Vagina (tissue), 2 donors: ENCODE measurements around the gene NGFR.

Experiments
- POLR2A ChIP-seq, 2 donors: fragments of 450-650 bp; IDR thresholded peaks; one replicate each; pipeline ENCODE4 v1.6.1; 2017; ENCODE audit warnings: antibody characterized with exemption in 2 of 2, mild to moderate bottlenecking in 2 of 2, moderate library complexity in 2 of 2
- POLR2AphosphoS5 ChIP-seq, 2 donors: sonication (generic); formaldehyde crosslinking; IDR thresholded peaks; one replicate each; pipeline ENCODE4 v1.9.0; 2017; ENCODE audit warnings: antibody characterized with exemption in 2 of 2, mild to moderate bottlenecking in 2 of 2, low read depth in 1 of 2; ENCODE audit not compliant: insufficient read depth in 1 of 2
- TF ChIP-seq, protein P1 (sequence below), 3 experiments: fragments of 450-650 bp in 2 of 3; fragments of 200-600 bp in 1 of 3; sonication (generic) in 1 of 3; IDR thresholded peaks; one replicate each; pipeline ENCODE4 v1.5.1; 2017 to 2019; ENCODE audit warnings: antibody characterized with exemption in 3 of 3, mild to moderate bottlenecking in 2 of 3, moderate library complexity in 2 of 3

DNA sequence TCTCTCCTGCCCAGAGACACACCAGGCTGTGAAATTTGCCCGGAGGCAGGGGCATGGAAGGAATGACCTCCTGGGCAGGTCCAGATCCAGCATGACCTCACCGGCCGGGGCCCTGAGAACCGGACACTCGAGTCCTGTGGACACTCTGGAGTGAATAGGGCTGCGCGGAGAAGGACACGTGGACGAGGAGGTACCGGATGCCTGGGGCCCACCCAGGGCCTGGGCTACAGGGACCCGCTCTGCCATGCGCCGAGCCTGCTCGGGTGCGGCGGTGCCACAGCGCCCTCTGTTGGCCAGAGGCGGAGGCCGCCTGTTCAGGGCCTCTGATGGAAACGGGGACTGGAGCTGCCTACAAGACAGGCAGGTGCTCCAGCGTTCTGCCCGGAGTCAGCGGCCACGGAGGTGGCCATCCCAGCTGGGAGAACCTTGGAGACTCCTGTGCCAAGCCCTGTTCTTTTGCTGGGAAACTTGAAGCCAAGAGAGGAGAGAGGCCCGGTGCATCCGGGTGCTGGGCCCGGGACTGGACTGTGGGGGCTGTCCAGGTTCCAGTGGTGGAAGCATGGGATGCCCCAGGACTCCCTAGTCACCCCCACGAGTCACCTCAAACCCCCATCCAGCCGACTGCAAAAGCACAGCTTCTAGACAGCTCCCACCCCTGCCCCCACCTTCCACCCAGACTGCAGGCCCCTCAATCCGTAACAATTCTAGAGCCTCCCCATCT is 61.3 kb downstream of the NGFR start:
- TF ChIP-seq, protein P1, sequence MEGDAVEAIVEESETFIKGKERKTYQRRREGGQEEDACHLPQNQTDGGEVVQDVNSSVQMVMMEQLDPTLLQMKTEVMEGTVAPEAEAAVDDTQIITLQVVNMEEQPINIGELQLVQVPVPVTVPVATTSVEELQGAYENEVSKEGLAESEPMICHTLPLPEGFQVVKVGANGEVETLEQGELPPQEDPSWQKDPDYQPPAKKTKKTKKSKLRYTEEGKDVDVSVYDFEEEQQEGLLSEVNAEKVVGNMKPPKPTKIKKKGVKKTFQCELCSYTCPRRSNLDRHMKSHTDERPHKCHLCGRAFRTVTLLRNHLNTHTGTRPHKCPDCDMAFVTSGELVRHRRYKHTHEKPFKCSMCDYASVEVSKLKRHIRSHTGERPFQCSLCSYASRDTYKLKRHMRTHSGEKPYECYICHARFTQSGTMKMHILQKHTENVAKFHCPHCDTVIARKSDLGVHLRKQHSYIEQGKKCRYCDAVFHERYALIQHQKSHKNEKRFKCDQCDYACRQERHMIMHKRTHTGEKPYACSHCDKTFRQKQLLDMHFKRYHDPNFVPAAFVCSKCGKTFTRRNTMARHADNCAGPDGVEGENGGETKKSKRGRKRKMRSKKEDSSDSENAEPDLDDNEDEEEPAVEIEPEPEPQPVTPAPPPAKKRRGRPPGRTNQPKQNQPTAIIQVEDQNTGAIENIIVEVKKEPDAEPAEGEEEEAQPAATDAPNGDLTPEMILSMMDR (IDR thresholded peaks at IDR 0.05) = peak; percentile 95 to 98 (median 97)
- TF ChIP-seq POLR2A (IDR thresholded peaks at IDR 0.05) (no peak), POLR2AphosphoS5 (IDR thresholded peaks at IDR 0.05; ENCODE audit: insufficient read depth in 1 of 2, low read depth in 1 of 2) (no peak)
